GM20431 (cell line): ENCODE data around the gene SMO.
"Not testable (repeated sequence)": the region's sequence is repeated elsewhere in the genome, so short reads cannot be mapped to it uniquely, and the experiment has no call there.

Experiments used
- in situ Hi-C: fragments of 300-500 bp; cut with MseI, MboI; formaldehyde crosslinking; loops from one replicate; pipeline ENCODE4 v1.15.0; 2020; ENCODE audit warnings: low sequenced_read_pairs; ENCODE audit not compliant: unreplicated experiment

The SMO gene

GRCh38 chr7:129227646-129228578 is 39.5 kb downstream of the SMO start:
- in situ Hi-C loops = no loop called here

- in situ Hi-C loops = no loop called here
Observed at GRCh38 chr7:129228633-129229032, 40.2 kb downstream of the SMO start.

- in situ Hi-C loops = no loop called here
Observed at GRCh38 chr7:129231666-129232065, 43.2 kb downstream of the SMO start.

- in situ Hi-C loops = no loop called here
Observed at GRCh38 chr7:129238546-129238945, 50.1 kb downstream of the SMO start.

- in situ Hi-C loops = no loop called here
Observed at GRCh38 chr7:129240119-129240820, 51.8 kb downstream of the SMO start.

GRCh38 chr7:129244220-129244619 is 55.8 kb downstream of the SMO start:
- in situ Hi-C loops = no loop called here

- in situ Hi-C loops = no loop called here
Observed at GRCh38 chr7:129245533-129245932, 57.1 kb downstream of the SMO start.

GRCh38 chr7:129247087-129247486 is 58.7 kb downstream of the SMO start:
- in situ Hi-C loops = no loop called here

GRCh38 chr7:129252128-129252527 is 63.7 kb downstream of the SMO start:
- in situ Hi-C loops = no loop called here

GRCh38 chr7:129252603-129253002 is 64.2 kb downstream of the SMO start:
- in situ Hi-C loops = not testable (repeated sequence)

GRCh38 chr7:129255800-129256199 is 67.4 kb downstream of the SMO start:
- in situ Hi-C loops = no loop called here

- in situ Hi-C loops = no loop called here
Observed at GRCh38 chr7:129256221-129256620, 67.8 kb downstream of the SMO start.

GRCh38 chr7:129257168-129257567 is 68.7 kb downstream of the SMO start:
- in situ Hi-C loops = no loop called here

- in situ Hi-C loops = no loop called here
Observed at GRCh38 chr7:129258649-129259389, 70.4 kb downstream of the SMO start.

GRCh38 chr7:129262324-129262723 is 73.9 kb downstream of the SMO start:
- in situ Hi-C loops = no loop called here
